HepG2 (cell line): ENCODE results near the gene XKR3.

ENCODE experiments used
- BRCA1 ChIP-seq: sonication (generic); formaldehyde crosslinking; IDR thresholded peaks from 2 replicates; pipeline ENCODE4 v1.4.0; 2020; ENCODE audit warnings: missing genetic modification reagents
- CREB1 ChIP-seq, 2 experiments: fragments of 450-650 bp in 1 of 2; IDR thresholded peaks; 2 replicates each; pipeline ENCODE4 v1.6.1; 2016 to 2017; ENCODE audit warnings: control low read depth in 1 of 2, mild to moderate bottlenecking in 1 of 2, missing compliant biosample characterization in 1 of 2, missing genetic modification characterization in 1 of 2
- DNMT1 ChIP-seq: sonication (generic); formaldehyde crosslinking; IDR thresholded peaks from 2 replicates; pipeline ENCODE4 v1.5.1; 2020; ENCODE audit warnings: mild to moderate bottlenecking, missing genetic modification reagents
- FOXK2 ChIP-seq: fragments of 450-650 bp; IDR thresholded peaks from 2 replicates; pipeline ENCODE4 v1.6.1; 2016
- FOXO1 ChIP-seq: sonication (generic); formaldehyde crosslinking; IDR thresholded peaks from 2 replicates; pipeline ENCODE4 v1.4.0; 2020; ENCODE audit warnings: missing genetic modification reagents
- NR2C2 ChIP-seq: sonication (generic); formaldehyde crosslinking; IDR thresholded peaks from 2 replicates; pipeline ENCODE4 v1.4.0; 2020; ENCODE audit warnings: missing genetic modification reagents, mild to moderate bottlenecking, moderate library complexity, borderline replicate concordance
- SETDB1 ChIP-seq: sonication (generic); formaldehyde crosslinking; IDR thresholded peaks from 2 replicates; pipeline ENCODE4 v1.5.1; 2020; ENCODE audit warnings: missing genetic modification reagents, mild to moderate bottlenecking, borderline replicate concordance
- SRSF4 ChIP-seq: fragments of 200-400 bp; formaldehyde crosslinking; IDR thresholded peaks from one replicate; pipeline ENCODE4 v1.6.1; 2018; ENCODE audit warnings: mild to moderate bottlenecking, low read depth, low read length, moderate library complexity; ENCODE audit not compliant: poor library complexity, severe bottlenecking
- TBL1XR1 ChIP-seq: fragments of 150-350 bp; IDR thresholded peaks from 2 replicates; pipeline ENCODE4 v1.6.1; 2014; ENCODE audit warnings: borderline replicate concordance, low read length; ENCODE audit not compliant: partially characterized antibody
- ZBTB21 ChIP-seq: sonication (generic); formaldehyde crosslinking; IDR thresholded peaks from 2 replicates; pipeline ENCODE4 v1.4.0; 2020; ENCODE audit warnings: missing genetic modification reagents
- ZNF260 ChIP-seq: sonication (generic); formaldehyde crosslinking; IDR thresholded peaks from 2 replicates; pipeline ENCODE4 v1.4.0; 2020; ENCODE audit warnings: missing genetic modification reagents, low read depth, mild to moderate bottlenecking, borderline replicate concordance
- ZNF567 ChIP-seq: sonication (generic); formaldehyde crosslinking; IDR thresholded peaks from 2 replicates; pipeline ENCODE4 v1.8.1; 2023; ENCODE audit warnings: mild to moderate bottlenecking, missing genetic modification reagents, borderline replicate concordance
- TF ChIP-seq, protein P1 (sequence below): sonication (generic); formaldehyde crosslinking; IDR thresholded peaks from 2 replicates; pipeline ENCODE4 v1.5.0; 2020; ENCODE audit warnings: mild to moderate bottlenecking, missing genetic modification reagents, borderline replicate concordance
- TF ChIP-seq, protein P2 (sequence below), 2 experiments: sonication (generic) in 1 of 2; formaldehyde crosslinking in 1 of 2; IDR thresholded peaks; 2 replicates each; pipeline versions ENCODE4 v1.4.0 to v1.6.1; 2018 to 2020; ENCODE audit warnings: missing genetic modification reagents in 2 of 2, borderline replicate concordance in 1 of 2, low read depth in 1 of 2, mild to moderate bottlenecking in 1 of 2, missing biosample characterization in 1 of 2

DNA sequence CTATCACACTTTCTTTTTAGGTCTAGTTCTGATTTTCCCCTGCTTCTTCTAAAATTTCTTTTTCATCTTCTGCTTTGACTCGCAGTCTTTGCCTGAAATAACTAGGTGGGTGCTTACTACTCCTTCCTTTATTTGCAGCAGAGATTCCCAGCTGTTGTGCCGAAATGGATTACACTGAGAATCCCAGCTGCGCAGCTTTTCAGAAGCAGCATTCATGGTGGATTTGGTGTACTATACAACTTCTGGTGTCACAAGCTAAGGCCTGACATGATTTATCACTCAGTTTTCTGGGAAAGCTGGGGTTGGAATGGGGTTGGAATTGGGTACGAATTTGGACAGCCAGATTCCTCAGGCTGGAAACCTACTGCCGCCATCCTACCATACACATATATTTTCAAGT lies 6.0 kb upstream of the XKR3 start:
- TF ChIP-seq FOXK2 (no peak), BRCA1 (no peak), DNMT1 (no peak), TBL1XR1 (no peak), FOXO1 (no peak), SRSF4 (no peak), NR2C2 (CRISPR knock-in tag) (no peak), ZNF567 (no peak), ZBTB21 (no peak), CREB1 (IDR thresholded peaks at IDR 0.05) (no peak), CREB1 (CRISPR knock-in tag; IDR thresholded peaks at IDR 0.05) (no peak), ZNF260 (CRISPR knock-in tag) (no peak), SETDB1 (no peak)
- TF ChIP-seq, protein P1, sequence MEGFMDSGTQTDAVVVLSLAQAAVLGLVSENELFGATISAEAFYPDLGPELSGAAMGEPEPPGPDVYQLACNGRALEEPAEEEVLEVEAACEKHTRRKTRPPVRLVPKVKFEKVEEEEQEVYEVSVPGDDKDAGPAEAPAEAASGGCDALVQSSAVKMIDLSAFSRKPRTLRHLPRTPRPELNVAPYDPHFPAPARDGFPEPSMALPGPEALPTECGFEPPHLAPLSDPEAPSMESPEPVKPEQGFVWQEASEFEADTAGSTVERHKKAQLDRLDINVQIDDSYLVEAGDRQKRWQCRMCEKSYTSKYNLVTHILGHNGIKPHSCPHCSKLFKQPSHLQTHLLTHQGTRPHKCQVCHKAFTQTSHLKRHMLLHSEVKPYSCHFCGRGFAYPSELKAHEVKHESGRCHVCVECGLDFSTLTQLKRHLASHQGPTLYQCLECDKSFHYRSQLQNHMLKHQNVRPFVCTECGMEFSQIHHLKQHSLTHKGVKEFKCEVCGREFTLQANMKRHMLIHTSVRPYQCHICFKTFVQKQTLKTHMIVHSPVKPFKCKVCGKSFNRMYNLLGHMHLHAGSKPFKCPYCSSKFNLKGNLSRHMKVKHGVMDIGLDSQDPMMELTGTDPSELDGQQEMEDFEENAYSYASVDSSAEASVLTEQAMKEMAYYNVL, result no peak
- TF ChIP-seq, protein P2, sequence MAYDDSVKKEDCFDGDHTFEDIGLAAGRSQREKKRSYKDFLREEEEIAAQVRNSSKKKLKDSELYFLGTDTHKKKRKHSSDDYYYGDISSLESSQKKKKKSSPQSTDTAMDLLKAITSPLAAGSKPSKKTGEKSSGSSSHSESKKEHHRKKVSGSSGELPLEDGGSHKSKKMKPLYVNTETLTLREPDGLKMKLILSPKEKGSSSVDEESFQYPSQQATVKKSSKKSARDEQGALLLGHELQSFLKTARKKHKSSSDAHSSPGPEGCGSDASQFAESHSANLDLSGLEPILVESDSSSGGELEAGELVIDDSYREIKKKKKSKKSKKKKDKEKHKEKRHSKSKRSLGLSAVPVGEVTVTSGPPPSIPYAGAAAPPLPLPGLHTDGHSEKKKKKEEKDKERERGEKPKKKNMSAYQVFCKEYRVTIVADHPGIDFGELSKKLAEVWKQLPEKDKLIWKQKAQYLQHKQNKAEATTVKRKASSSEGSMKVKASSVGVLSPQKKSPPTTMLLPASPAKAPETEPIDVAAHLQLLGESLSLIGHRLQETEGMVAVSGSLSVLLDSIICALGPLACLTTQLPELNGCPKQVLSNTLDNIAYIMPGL (CRISPR knock-in tag; IDR thresholded peaks at IDR 0.05; ENCODE audit: borderline replicate concordance in 1 of 2, low read depth in 1 of 2), result no peak
